Right lobe of liver (tissue), 4 donors: ENCODE data around the gene CUX1.

Experiments
- CTCF ChIP-seq, 4 donors: fragments of 200-600 bp in 3 of 4; fragments of 450-650 bp in 1 of 4; IDR thresholded peaks; one replicate each; pipeline versions ENCODE4 v1.5.1 to v1.8.0; 2016 to 2022; ENCODE audit warnings: antibody characterized with exemption in 4 of 4, mild to moderate bottlenecking in 2 of 4
- POLR2A ChIP-seq: fragments of 450-650 bp; IDR thresholded peaks from one replicate; pipeline ENCODE4 v1.6.1; 2017; ENCODE audit warnings: antibody characterized with exemption, mild to moderate bottlenecking
- donor health status: DM: no; HTN: no; CAD: no.
- donor health status: DM: no; HTN: no; CAD: no.
- donor health status: DM: no; HTN: yes; CAD: no.

GRCh38 chr7:101940151-101940550 lies 122.7 kb downstream of the CUX1 start:
- TF ChIP-seq CTCF (IDR thresholded peaks at IDR 0.05) (no peak), POLR2A (no peak)
